HG03442 (cell line): Measurements from ENCODE around the gene CNIH3.

ENCODE experiments used
- ATAC-seq: cut with Tn5 transposase; IDR thresholded peaks from one replicate; pipeline ENCODE4 v1.9.1; 2021; ENCODE audit warnings: mild to moderate bottlenecking, moderate library complexity; ENCODE audit not compliant: unreplicated experiment

CNIH3 gene

DNA sequence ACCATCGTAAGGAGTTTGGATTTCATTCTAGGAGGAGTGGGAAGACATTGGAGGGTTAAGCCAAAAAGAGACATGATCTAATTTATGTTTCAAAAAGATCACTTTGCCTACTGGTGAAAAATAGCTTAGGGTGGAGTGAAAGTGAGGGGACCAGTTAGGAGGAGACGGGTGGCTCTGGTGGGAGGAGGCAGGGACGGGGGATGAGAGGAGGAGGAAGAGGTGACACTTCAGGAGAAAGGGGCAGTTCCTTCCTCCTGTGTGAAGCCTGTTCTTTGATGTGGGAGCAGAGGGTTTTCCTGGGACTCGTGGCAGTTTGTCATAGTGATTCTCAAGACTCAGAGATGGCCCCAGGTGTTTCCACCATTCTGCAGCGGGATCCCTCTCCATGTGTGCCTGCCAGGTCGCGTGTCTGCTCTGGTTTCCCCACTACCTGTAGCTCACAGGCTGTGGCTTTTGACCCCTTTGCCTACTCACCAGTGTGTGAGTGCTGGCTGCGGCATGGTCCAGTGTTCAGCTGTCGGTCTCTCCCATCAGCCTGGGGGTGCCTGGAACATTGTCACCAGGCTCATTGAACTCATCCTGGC is 102.4 kb downstream of the CNIH3 start:
- no peak for ATAC-seq

DNA sequence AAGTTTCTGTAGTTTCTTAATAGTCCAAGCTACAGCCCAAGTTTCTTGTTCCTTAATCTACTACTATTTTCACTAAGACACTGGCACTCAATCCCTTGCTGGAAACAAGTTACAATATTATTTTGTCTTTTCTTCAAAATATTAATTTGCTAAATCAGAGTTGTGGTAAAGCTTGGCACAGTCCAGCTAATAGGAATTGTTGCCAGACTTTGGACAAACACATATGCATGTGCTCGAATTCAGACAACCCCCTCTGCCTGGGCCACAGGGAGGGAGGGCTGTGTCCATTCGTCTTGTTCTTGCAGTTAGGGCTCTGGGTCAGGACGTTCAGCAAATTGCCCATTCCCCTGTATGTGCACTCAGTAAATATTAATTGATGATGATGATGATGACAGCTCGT is 103.6 kb downstream of the CNIH3 start:
- no peak for ATAC-seq

DNA sequence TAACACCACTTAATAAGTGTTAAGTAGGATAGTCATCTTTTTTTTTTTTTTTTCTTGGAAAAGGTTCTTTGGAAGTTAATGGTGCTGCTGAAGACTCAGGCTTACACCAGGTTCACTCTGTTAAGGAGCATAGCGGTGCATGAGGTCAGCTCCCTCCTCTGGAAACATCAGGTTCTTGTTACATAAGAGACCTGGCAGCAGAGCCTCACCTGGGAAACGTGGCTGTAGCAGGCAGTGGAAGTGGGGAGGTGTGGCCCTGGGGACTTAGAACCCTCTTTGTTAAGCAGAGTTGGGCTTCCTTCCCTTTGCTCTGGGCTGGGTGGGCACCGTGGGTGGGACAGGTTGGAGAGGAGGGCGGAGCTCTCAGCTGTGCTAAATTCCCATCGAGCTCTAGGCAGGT is 104.1 kb downstream of the CNIH3 start:
- no peak for ATAC-seq

DNA sequence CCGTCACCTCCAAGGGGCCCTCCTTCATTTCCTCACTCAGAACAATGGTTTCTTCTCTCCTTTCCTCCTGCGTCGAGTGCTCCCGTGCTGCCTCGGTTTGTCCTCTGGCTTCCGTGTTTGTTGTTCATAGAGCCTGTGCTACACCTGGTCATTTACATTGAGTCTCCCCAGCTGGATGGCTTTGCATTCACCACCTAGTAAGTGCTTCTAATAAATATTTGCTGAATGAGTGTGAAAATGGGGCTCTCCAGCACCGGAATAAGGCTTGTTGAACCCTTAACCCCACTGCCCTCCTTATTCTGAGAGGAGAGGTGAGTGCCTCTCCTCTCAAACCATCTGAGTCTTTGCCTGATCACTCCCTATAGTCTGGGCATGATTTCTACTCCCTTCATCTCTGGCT is 104.9 kb downstream of the CNIH3 start:
- no peak for ATAC-seq

DNA sequence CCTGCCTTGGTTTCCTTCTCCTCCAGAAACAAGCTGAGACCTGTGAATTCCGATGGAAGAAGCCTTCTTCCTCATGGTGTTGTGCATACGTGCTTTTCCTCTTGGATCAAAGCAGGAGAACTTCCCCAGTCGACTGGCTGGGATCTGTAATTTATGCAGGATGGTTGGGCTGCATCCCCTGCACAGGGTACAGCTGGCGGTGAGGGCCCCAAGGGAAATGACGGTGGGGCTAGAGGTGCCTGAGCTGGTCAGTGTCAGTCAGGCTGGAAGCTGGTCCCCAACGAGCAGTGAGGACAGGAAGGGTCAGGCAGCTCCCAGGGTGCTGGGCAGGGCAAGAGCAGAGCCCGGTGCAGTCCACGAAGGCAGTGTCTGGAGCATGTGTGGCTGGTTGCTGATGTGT is 106.7 kb downstream of the CNIH3 start:
- no peak for ATAC-seq

DNA sequence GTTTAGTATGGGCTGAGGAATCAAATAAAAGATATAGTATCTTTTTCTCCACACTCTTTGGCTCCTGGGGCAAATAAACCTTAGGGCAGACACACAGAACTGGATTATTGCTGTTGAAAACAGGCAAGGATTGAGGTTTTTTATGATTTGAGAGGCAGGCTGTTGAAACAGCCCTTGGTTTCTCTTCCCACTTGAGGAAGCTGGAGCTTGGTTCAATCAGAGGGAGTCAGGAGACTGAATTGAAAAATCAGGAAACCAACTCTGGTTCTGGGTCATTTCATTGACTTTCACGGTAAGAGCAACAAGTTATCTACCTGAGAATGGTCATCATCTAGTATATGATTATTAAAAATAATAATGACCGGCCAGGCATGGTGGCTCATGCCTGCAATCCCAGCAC is 108.4 kb downstream of the CNIH3 start:
- no peak for ATAC-seq

DNA sequence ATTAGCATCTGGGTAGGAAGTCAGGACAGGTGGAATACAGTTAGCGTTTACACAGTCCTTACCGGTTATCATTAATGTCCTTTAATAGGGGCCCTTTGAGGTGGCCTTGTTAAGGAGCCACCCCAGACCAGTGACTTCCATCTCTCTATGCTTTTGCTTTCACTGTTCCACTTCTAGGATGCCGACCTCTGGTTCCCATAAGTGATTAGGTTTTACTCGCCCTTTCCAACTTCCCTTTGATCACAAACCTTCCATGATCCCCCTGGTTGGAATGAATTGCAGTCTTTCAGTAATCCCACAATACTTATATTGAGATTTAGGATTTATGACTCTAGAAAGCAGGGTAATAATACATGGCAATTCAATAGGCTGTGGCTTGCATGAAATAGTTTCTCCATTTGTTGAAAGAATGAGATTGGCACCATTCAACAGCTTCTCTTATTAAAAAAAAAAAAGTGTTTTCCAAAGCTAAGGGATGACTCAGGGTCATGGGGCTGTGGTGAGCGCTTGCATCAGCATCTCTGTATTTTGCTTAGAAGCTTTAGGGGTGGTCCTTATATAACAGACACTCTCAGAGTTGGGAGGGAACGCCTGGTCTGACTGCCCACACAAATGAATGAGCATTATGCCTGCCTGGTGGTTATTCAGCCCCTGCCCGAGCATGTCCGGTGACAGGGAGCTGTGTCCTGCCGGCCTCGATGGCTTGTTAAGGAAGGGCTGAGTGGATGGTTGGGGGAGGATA is 110.5 kb downstream of the CNIH3 start:
- ATAC-seq = no peak

DNA sequence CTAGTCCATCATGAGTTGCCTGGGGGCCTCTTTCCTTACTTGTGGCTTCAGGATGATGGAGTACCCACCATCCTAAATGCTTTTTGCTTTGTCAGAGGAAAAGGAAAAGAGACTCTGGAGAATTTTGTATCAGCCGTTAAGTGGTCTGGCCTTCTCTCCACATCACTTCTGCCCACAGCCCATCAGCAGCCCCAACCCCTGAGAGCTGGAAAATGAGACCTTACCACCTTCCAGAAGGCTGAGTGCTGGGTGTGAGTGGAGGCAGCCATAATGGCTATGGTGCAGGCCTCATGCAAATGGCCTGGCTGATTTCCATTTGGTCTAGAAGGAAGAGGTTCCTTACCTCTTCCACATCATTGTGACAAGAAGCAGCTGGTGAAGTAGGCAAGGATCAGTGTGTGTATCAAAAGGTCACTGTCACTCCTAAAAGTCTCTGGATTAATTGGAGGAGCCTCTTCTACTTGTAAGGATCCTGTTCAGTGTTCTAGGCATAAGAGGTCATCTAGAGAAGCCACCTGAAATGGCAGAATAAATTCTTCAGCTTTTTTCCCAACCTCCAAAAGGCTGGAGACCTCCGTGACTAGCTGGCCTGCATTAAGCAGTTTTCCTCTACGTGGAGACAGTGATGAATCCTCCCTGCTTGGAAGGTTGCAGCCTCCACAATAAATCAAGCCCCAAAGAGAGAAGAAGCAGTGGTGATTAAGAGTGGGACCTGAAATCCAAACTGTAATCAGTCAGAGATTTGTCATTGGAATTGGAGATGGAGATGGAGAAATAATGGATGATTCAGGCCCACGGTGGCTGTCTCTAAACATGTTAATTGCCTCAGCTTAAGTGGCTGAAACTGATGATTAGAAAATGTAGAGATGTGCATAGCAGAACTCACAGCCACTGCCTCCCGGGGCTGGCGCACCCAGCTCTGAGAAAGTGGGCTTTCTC is 111.5 kb downstream of the CNIH3 start:
- no peak for ATAC-seq

DNA sequence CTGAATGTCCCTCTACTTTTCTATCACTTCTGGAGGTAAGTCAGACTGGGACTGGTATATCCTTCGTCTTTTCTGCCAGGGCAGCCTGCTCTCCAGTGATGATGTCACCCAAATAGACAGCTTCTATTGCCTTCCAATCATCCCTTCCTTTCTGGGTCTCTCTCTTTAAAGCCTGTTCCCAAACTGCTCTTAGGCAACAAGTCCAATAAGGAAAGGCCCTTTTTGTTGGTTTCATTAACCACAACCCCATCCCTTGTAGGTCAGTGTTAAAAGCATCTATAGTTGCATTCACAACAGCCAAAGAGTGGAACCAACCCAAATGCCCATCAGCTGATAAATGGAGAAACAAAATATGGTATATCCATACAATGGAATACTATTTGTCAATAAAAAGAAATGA is 114.4 kb downstream of the CNIH3 start:
- ATAC-seq = no peak

DNA sequence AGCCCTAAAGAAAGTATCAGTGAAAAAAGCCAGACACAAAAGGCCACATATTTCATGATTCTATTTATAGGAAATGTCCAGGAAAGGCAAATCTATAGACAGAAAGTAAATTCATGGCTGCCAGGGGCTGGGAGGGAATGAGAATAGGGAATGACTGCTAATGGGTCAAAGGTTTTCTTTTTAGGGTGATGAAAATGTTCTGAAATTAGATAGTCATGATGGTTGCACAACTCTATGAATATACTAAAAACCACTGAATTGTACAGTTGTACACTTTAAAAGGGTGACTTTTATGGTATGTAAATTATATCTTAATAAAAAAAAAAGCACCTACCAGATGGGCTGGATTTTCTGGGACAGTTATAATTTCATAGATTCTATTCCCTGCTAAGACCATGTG is 114.8 kb downstream of the CNIH3 start:
- no peak for ATAC-seq

DNA sequence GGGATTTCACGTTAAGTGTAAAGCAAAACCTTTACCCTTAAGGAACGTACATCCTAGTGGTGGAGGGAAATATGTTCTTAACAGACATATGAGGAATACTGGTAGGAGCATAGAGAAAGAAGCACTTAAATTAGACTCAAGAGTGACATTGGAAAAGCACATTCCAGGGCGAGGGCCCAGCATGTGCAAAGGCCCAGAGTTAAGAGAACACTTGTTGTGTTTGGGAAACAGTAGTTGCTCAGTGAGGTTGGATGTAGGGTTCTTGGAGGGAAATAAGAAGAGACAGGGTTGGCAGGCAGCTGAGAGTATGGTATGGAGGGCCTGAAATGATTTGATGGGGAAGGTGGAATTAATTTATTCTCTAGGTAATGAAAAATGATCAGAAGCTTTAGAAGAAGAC is 115.5 kb downstream of the CNIH3 start:
- ATAC-seq = no peak

DNA sequence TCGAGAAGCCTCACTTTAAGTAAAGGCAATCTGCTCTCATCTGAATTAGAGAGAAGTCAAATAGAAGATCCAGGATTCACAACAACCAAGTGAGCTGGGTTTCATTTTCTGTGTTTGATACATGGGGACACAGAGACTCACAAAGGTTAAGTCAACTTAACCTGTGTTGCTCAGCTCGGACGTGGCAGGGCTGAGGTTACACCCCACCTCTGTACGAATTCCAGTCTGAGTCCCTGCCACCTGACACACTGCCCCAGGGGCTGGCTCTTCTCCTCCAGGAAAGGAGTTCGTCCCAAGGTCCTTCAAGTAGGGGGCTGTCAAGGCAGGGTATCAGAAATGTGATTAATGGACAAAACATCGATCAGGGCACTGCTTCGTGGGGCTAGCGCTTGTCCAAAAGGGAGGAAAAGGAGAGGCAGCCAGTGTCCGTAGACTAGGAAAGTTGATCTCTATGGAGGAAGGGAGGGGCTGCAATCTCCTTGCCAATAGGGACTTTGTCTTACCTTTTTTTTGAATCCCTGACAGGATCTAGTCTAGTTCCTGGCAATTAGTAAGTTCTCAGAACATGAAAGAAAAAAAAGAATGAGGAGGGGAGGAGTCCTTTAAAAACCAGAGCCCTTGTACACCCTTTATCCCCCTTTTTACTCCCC is 116.4 kb downstream of the CNIH3 start:
- no peak for ATAC-seq

DNA sequence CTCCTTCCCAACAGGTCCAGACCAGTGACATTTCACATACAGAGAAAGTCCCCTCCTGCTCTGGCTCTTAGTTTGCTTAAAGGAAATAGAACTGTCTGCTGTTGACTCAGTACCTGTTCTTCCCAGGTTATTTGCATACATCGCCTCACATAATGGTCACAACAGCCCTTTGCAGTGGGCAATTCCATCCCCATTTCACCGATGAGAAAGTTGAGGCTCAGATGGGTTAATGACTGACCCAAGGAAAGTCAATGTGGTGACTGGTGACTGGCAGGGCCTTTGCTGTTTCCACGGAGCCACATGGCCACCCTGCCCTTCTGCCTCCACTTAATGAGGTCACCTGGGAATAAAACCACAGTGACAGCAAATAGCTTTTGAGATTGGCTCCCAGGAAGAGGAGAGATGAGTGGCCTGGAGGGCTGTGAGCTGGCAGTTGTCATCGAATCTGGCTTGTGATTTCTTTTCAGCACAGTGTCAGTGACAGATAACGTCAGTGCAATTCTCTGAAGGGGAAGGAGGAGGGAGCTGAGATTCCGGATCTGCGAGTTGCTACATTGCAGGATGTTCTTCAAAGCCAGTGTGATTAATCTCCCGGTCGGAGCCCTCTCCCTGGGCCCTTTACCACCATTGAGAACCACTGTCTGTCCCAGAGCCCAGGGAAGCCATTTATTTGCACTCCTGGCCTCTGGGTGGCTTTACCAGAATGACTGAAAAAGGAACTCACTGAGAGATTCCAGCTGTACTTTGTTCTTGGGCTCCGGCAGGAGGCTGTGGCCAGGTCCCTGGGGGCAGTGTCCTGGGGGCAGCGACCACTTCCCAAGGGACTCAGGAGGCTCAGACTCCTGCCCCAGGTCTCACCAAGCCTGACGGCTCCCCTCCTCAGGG is 117.2 kb downstream of the CNIH3 start:
- ATAC-seq = peak; percentile 52

DNA sequence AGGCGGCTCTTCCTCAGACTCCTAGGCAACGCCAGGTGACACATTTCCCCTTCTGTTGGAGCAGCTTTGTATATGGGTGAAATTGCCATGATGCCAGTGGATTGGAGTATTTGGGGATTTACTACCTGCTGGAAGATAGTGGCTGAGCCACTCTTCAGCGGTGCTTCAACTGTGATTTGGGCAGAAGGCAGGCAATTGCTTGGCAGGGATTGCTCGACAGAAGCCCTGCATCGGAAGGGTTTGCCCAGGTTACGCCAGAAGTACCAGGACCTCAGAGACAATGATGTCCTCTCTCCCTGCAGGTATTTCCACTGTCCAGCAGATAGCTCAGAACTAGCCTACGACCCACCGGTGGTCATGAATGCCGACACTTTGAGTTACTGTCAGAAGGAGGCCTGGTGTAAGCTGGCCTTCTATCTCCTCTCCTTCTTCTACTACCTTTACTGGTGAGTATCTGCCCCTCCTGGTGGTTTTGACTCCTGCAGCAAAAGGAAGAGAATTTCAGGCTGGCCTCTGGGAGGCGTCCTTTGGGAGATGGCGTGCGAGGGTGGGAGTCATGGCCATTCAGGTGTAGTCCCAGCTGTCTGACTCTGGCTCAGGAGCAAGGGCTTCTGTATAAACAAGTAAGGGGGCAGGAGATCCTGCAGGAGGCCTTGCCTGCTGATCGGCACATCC is 118.3 kb downstream of the CNIH3 start:
- ATAC-seq = no peak

DNA sequence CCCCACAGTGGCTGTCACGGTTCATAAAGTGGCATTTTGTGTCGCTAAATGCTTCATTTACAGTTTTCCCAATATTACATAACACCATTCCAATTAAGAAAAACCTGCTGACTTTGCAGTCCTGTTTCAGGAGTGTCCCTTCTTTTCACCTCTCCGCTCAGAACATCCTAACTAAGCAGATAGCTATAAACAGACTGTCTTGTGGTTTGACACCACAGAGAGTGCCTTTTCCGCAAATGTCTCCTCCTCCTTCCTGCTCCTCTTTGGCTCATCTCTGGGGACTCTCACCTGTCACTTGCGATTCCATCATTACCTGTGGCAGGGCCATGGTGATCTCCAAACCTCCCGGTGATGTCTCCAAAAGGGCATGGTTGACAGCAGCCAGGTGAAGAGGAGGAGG is 119.0 kb downstream of the CNIH3 start:
- ATAC-seq = no peak

DNA sequence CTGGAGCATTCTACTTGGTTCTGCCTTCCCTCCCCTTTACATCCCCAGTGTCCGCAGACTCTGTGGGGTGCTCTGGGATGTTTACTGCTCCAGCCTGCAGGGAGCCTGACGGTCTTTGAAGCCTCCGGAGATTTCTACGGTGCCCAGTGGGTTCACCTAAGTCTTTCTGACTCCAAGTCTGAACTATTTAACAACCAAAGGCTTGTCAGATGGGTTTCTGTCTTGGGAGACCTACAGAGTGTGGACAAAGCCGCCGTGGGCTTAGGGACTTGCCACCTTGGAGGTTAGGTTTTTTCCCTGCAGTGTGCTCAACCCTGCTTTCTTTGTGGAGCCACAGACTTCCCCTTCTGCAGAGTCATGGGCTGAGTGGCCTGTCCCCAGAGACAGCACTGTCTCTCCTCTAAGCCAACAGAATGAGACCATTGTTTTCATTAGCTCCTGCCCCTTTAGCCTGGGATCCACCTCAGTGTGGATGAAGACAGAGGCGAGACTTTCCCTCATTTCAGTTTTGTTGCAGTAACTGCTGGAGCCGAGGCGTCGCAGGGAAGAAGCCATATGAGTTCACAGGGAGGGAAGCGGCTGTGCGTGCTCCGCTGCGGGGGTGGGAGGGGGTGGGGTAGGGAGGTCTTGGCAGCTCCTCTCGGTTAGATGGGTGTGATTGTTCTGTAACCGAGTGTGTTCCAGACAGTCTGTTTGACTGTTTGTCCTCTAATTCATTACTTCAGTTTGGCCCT is 120.7 kb downstream of the CNIH3 start:
- peak; percentile 57 for ATAC-seq

DNA sequence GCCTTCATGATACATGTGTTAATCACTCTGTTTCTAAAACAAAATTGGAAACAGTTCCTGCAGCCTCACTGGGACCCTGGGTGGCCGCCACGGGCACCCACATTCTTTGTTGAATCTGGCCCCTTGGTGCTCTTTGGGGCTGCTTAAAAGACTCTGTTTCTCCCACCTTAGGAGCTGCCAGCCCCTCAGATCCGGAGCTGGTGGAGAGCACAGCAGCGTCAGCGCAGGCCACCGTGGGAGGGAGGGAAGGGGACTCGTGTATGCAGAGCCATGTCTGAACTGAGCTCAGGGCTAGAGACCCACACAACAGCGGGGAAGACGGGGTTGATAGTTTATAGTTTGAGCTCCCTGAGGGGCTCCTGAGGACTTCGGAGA is 121.2 kb downstream of the CNIH3 start:
- ATAC-seq = no peak

DNA sequence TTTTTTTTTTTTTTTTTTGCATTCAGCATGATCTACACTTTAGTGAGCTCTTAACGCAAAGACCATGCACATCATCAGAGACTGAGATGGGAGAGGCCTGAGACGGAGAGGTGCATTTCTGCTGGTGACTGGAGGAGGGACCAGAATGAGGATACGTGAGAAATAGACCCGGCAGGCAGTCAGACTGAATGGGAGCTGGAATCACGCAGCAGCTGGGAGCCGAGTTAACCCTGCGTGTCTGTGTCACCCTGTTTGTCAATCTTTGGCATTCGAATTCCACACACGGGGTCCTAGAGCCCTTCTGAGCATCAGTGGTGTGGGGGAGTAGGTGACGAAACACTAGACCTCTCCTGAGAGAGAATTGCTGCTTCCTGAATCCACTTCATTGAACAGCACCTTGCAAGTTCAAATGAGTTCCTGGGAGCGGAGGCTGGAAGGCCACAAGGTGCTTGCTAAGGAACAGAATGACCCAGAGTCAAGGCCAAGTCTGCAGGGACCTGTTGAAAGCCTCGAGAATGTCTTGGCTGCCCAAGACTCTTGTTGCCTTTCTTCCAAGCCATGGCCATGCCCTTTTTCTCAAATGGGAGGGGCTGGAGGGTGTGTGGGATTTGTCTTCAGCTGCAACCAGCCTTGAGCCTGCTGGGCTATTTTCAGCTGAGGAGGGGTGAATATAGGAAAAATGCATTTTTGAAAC is 123.3 kb downstream of the CNIH3 start:
- ATAC-seq = no peak
